NCI-H510A treated with DMSO at 0.1 percent for 48 hours (cell line): Measurements from ENCODE around the gene HBP1.
A peak's percentile ranks its signal among the peaks of the same experiment; 100 is the strongest.
"Not testable (repeated sequence)": the region's sequence is repeated elsewhere in the genome, so short reads cannot be mapped to it uniquely, and the experiment has no call there.

ENCODE experiments used
- DNase-seq: peaks from one replicate; lab custom pipeline; 2025; lab: John Stamatoyannopoulos, UW

HBP1 gene, protein sequence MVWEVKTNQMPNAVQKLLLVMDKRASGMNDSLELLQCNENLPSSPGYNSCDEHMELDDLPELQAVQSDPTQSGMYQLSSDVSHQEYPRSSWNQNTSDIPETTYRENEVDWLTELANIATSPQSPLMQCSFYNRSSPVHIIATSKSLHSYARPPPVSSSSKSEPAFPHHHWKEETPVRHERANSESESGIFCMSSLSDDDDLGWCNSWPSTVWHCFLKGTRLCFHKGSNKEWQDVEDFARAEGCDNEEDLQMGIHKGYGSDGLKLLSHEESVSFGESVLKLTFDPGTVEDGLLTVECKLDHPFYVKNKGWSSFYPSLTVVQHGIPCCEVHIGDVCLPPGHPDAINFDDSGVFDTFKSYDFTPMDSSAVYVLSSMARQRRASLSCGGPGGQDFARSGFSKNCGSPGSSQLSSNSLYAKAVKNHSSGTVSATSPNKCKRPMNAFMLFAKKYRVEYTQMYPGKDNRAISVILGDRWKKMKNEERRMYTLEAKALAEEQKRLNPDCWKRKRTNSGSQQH

DNA sequence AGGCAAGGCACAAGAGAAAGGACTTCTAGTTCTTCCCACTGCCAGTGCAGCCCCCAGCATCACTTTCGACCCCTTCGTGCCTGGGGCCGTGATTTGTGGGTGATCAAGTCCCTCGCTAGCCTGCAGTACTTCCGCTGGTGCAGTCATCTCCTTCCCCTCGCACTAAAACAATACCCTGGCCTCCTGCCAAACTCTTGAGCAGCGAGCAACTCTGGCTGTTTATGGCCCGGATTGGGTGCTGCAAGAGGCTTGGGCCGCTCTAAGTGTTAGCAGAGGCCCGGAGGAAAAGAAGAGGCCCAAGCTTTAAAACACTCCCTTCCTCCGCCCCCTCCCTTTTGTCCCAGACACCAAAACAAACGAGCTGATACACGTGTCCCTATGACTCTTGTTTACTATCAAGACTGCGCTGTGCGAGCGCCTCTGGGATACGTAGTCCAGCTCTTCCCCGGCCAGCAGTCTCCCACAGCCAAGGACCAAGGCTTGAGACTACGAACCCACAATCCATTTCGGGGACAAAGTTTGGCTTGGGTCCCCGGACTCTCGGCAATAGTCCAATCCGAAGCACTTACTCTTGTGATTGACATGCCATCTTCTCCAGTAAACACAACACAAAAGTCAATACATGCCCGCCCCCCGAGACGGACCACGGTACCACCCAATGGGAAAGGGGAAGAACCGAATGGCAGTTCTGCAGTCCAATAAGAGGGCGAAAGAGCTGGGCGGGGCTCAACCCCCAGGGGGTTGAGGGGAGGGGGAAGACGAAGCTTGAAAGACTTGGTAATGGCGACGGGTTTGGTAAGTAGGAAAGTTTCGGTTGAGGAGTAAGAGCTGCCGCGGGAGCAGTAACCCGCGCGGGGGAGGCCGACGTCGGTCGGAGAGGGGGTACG, at the start of gene HBP1:
Gene HBP1 (plus strand): TSS at position 771 of the 887 bp plus-strand sequence. CDS start 10,891 bp downstream, outside the sequence.
- DNase-seq: peak; percentile 92

- DNase-seq: no peak
These were observed 49.3 kb upstream of the HBP1 start for GRCh38 chr7:107119376-107120105.

GRCh38 chr7:107122486-107122911, 46.3 kb upstream of the HBP1 start:
- DNase-seq: no peak

GRCh38 chr7:107123392-107123791, 45.4 kb upstream of the HBP1 start:
- no peak for DNase-seq

DNA sequence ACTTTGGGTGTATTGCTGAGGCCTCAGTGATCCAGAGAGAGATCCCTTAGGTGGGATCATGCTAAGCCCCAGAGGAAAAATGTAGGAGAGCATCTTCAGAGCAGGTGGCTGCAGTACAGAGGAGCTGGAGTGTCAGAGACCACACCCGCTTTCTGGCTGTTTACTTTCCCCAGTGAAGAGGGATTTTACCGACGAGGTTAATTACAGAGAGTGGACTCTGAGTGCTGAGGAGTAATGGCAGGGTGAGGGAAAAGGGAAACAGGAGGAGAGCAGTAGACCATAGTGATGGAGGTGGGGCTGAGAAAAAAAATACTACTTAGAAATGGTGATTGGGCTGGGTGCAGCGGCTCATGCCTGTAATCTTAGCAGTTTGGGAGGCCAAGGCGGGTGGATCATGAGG, 43.3 kb upstream of the HBP1 start:
- peak; percentile 85 for DNase-seq

DNA sequence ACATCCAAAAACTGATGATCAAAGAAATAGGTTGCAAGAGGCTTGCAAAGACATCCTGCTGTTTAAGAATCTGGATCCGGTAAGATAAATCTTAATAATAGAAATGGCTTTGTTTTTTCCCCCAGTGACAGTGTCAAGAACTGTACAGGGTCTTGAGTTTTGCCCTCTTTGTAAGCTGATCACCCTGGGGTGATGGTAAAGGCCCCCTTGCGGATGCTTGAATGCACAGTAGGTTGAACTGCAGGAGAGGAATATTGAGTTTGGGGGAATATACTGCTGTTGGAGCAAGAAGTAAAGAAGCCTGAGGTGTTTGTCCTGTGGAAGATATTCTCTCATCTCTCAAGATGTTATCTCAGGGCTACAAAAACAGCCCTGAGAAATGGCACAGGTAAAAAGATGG, 40.6 kb upstream of the HBP1 start:
- DNase-seq: no peak

DNA sequence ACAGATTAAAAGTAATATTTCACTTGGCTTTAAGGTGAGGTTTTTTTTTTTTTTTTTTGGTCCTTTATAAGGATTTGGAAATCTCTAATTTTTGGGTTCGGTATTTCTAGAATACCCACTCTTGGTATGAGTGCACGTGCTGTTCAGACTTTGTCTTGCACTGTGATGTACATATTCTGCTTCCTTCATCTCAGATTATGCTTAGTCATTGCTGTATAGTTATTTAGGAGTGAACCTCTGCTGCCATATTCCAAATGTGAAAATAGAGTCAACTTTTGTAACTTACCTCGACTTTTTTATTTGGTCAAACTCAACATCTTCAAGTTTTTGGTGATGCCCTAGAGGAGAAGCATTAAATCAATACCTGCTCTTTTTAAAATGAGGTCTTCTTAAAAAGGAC, 40.1 kb upstream of the HBP1 start:
- DNase-seq: no peak

- DNase-seq: peak; percentile 4
These were observed 38.1 kb upstream of the HBP1 start for GRCh38 chr7:107130487-107131220.

- DNase-seq: no peak
These were observed 35.4 kb upstream of the HBP1 start for GRCh38 chr7:107133396-107133795.

DNA sequence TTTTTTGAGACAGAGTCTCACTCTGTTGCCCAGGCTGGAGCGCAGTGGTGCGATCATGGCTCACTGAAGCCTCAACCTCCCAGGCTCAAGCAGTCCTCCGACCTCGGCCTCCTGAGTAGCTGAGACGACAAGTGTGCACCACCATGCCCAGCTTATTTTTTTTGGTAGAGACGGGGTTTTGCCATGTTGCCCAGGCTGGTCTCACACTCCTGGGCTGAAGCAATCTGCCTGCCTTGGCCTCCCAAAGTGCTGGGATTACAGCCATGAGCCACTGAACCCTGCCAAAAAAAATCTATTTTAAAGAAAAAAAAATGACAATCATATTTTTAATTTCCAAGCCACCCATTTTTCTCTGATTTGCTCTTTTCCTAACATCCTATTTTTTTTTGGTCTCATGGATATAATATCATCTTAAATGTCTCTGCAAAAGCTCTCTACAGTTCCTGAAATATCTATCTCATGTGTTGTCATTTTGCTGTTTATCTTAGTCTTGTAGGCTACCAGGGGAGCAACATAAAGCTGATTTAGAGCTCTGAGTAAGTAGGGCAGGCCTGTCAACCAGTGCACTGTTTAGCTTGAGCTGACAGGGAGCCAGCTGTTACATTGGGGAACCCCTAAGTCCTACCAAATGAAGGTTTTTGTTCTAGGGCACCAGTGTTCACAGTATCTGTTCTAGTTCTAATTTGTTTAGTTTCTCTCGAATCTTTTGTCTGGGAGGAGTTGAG, 29.9 kb upstream of the HBP1 start:
- no peak for DNase-seq

- not testable (repeated sequence) for DNase-seq
These were observed 24.9 kb upstream of the HBP1 start for GRCh38 chr7:107143875-107144274.

DNA sequence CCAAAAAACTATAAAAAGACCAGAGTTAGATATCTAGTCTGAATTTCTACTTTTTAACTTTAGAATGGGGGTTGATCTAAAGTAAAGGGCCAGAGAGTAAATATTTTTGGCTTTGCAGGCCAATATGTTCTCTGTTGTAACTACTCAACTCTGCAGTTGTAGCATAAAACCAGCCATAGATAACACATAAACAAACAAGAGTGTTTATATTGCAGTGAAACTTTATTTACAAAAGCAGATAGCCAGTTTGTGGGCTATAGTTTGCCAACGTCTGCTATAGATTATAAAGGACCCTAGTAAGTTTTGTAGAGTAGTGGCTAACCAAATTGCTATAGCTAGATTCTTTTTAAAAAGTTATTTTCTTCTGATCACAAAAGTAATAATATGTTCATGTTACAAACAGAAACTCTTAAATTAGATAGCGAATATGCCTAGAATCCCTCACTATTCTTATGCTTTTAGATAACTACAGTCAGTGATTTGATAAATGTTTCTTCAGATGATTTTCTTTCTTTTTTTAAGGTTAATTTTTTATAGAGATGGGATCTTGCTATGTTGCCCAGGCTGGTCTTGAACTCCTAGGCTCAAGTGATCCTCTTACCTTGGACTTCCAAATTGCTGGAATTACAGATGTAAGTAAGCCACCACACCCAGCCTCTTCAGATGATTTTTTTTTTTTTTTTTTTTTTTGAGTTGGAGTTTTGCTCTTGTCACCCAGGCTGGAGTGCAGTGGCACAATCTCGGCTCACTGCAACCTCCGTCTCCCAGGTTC, 23.6 kb upstream of the HBP1 start:
- no peak for DNase-seq

DNA sequence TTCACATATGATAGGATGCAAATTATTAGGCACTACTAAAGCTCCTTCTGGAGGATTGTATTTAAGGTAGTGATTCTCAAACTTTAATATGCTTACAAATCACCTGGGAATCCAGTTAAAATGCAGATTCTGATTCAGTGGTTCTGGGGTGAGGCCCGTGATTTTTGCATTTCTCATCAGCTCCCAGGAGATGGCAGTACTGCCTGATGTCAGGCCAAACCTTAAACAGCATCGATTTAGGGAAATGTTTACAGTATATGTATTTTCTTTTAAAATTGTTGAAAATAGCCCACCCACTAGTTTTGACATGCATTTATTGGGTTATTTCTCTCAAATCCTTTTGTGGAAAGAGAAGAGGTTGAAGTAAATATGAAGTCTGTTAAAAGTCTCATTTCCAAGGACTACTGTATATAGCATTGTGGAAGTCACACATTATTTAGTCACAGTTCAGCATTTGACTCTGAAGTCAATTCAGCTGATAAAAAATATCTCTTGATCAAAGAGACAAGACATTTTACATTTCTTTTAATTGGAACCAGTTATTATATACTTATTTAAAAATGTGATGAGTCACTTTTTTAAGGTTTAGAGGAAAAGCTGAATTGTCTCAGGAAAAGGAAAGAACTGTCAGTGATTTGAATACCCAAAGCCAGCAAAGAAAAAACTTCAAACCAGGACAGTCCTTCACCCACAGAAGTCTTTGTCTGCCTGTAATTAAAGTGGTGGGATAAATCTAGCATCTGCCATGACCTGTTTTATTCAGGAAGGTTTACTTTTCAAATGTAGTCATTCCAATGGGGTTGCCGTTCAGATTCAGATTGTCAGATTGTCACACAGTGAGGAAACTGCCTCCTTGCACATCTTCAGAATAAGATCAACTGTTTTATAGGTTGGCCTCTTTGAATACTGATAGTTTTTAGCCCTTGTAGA, 21.1 kb upstream of the HBP1 start:
- peak; percentile 8 for DNase-seq

DNA sequence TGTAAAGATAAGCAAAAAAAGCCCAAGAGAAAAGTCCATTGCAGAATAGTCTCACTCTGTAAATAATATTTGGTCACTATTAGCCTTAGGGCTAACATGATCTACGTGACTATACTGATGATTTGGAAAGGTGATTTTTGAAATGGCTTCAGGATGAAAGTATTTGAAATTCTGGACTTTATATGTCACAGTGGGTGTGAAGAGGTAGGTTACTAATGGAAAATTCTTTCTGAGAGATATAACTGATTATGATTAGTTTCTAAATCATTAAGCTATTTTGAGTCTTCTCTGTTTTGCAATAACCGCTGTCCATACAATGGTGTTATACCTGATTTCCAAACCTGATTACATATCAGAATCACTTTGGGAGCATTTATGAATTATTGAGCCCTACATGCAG, 20.1 kb upstream of the HBP1 start:
- no peak for DNase-seq

DNA sequence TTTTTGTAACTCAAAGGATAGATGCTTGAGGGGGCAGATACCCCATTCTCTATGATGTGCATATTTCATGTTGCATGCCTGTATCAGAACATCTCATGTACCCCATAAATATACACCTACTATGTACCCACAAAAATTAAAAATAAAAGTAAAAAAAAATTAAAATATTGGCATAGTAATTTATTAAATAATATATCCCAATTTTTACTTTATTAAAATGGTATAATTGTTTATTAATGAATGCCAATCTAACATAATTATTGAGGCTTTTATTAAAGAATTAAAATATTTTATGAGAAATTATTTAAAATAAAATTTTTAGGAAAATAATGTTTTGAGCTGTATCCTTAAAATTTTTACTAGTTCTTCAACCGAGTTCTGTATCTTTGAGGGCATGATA, 18.9 kb upstream of the HBP1 start:
- no peak for DNase-seq

DNA sequence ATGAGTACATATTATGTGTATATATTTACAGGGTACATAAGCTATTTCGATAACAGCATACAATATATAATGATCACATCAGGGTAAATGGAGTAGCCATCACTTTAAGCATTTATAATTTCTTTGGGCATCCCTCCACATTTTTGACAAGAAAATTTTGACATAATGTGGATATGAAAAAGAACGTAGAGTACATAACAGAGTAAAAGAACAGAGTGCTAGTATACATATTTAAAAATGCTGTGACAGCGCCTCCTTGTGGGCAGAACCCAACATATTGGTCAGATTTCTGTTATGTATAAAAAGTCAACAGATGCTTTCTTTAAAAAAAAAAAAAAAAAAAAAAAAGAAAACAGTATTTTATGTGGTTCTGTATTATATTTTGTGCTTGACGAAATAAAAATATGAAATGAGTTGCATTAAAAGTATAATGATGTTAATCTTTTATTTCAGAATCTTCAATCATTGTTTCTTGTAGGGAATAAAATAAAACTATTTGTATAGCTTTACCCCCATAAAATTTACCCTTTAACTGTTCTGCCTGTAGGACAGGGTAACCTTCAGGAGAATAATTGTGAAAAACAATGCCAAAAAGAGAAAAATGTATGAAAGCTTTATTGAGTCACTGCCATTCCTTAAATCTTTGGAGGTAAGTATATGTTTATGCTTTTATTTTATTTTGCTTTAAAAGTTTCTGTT, 18.3 kb upstream of the HBP1 start:
- DNase-seq: peak; percentile 34

GRCh38 chr7:107151538-107151937, 17.3 kb upstream of the HBP1 start:
- no peak for DNase-seq

- no peak for DNase-seq
These were observed 16.8 kb upstream of the HBP1 start for GRCh38 chr7:107152011-107152410.
